Neural cell (in vitro differentiated cells): ENCODE data around the gene ACTN1. TPM values are rescaled to one million over a fixed set of nuclear protein-coding genes. Genes with fewer than 3 reads are reported as not detected.

Source experiments
- H2AFZ ChIP-seq: fragments of 200-600, 300-800 bp; sonication (generic), shearing (Covaris generic); 2 replicates; pipeline ENCODE4 v1.6.0; 2014; ENCODE audit warnings: low read depth, mild to moderate bottlenecking, antibody characterized with exemption, low read length, moderate library complexity
- H3F3A ChIP-seq: fragments of 200-600 bp; shearing (Covaris generic); 2 replicates; pipeline ENCODE4 v1.6.1; 2016; ENCODE audit warnings: mild to moderate bottlenecking, moderate library complexity, mixed read lengths, antibody characterized with exemption, low read length; ENCODE audit not compliant: insufficient read depth, poor library complexity, severe bottlenecking
- H3K27ac ChIP-seq: fragments of 200-600, 300-800 bp; sonication (generic), shearing (Covaris generic); 2 replicates; pipeline ENCODE4 v1.5.1; 2014; ENCODE audit warnings: mild to moderate bottlenecking, low read length, moderate library complexity
- H3K27me3 ChIP-seq: fragments of 300-800, 200-600 bp; sonication (generic), shearing (Covaris generic); 2 replicates; pipeline ENCODE4 v1.6.0; 2014; ENCODE audit warnings: mild to moderate bottlenecking, low read depth, low read length, moderate library complexity; ENCODE audit not compliant: insufficient read depth
- H3K36me3 ChIP-seq: fragments of 300-800, 200-600 bp; sonication (generic), shearing (Covaris generic); 2 replicates; pipeline ENCODE4 v1.5.1; 2014; ENCODE audit warnings: mild to moderate bottlenecking, antibody characterized with exemption, low read length, moderate library complexity; ENCODE audit not compliant: insufficient read depth
- H3K4me2 ChIP-seq: fragments of 300-800, 200-600 bp; sonication (generic), shearing (Covaris generic); 2 replicates; pipeline ENCODE4 v1.6.0; 2014; ENCODE audit warnings: mild to moderate bottlenecking, low read length
- H3K4me3 ChIP-seq: fragments of 300-800, 200-600 bp; sonication (generic), shearing (Covaris generic); 2 replicates; pipeline ENCODE4 v1.5.1; 2014; ENCODE audit warnings: mild to moderate bottlenecking, low read length, moderate library complexity
- H3K79me2 ChIP-seq: fragments of 200-600 bp; shearing (Covaris generic); replicated peaks from 2 replicates; pipeline ENCODE4 v1.6.0; 2014; ENCODE audit warnings: mild to moderate bottlenecking, low read length, moderate library complexity; ENCODE audit not compliant: insufficient read depth
- H3K9ac ChIP-seq: fragments of 300-800, 200-600 bp; sonication (generic), shearing (Covaris generic); 2 replicates; pipeline ENCODE4 v1.6.1; 2016; ENCODE audit warnings: mild to moderate bottlenecking, low read length, mixed read lengths
- H3K9me2 ChIP-seq: fragments of 200-600 bp; shearing (Covaris generic); 2 replicates; pipeline ENCODE4 v1.6.1; 2016; ENCODE audit warnings: mild to moderate bottlenecking, low read length, mixed read lengths; ENCODE audit not compliant: insufficient read depth
- H3K9me3 ChIP-seq: fragments of 200-600, 300-800 bp; sonication (generic), shearing (Covaris generic); 2 replicates; pipeline ENCODE4 v1.6.1; 2016; ENCODE audit warnings: mild to moderate bottlenecking, mixed run types, low read length, moderate library complexity, mixed read lengths
- H4K20me1 ChIP-seq: fragments of 200-600 bp; shearing (Covaris generic); 2 replicates; pipeline ENCODE4 v1.6.1; 2016; ENCODE audit warnings: mild to moderate bottlenecking, mixed run types; ENCODE audit not compliant: insufficient read depth
- CTCF ChIP-seq: fragments of 450-650 bp; IDR thresholded peaks from 2 replicates; pipeline ENCODE4 v1.5.1; 2014; ENCODE audit warnings: antibody characterized with exemption, mild to moderate bottlenecking, moderate library complexity; ENCODE audit not compliant: poor library complexity, severe bottlenecking
- EP300 ChIP-seq: fragments of 450-650 bp; conservative IDR thresholded peaks from 2 replicates; pipeline ENCODE4 v1.6.1; 2014; ENCODE audit warnings: antibody characterized with exemption, mild to moderate bottlenecking, moderate library complexity; ENCODE audit not compliant: poor library complexity, severe bottlenecking
- EZH2 ChIP-seq: fragments of 200-600, 300-800 bp; shearing (Covaris generic), sonication (generic); IDR thresholded peaks from 2 replicates; pipeline ENCODE4 v1.6.1; 2014; ENCODE audit warnings: antibody characterized with exemption, low read length, borderline replicate concordance, mild to moderate bottlenecking; ENCODE audit not compliant: insufficient read depth, poor library complexity, severe bottlenecking
- MXI1 ChIP-seq: fragments of 450-650 bp; conservative IDR thresholded peaks from 2 replicates; pipeline ENCODE4 v1.6.1; 2014; ENCODE audit warnings: antibody characterized with exemption, mild to moderate bottlenecking; ENCODE audit not compliant: poor library complexity, severe bottlenecking
- POLR2AphosphoS5 ChIP-seq: IDR thresholded peaks from 2 replicates; pipeline ENCODE4 v1.6.1; 2012
- RAD21 ChIP-seq: fragments of 450-650 bp; conservative IDR thresholded peaks from 2 replicates; pipeline ENCODE4 v1.6.1; 2014; ENCODE audit warnings: antibody characterized with exemption, mild to moderate bottlenecking, moderate library complexity
- SMC3 ChIP-seq: fragments of 450-650 bp; conservative IDR thresholded peaks from 2 replicates; pipeline ENCODE4 v1.6.1; 2014; ENCODE audit warnings: antibody characterized with exemption, mild to moderate bottlenecking, moderate library complexity; ENCODE audit not compliant: poor library complexity
- TAF1 ChIP-seq: IDR thresholded peaks from 2 replicates; pipeline ENCODE4 v1.6.1; 2012; ENCODE audit warnings: low read depth
- polyA plus RNA-seq: library from polyadenylated mRNA; depleted of rRNA; stranded (reverse); fragments of >200 nt; gene quantifications from 2 replicates; pipeline ENCODE4 v1.2.3, GENCODE V29; 2014
- TF ChIP-seq, protein P1 (sequence below): IDR thresholded peaks from 2 replicates; pipeline ENCODE4 v1.6.1; 2012; ENCODE audit warnings: borderline replicate concordance

The ACTN1 gene
- polyA plus RNA-seq, 1 donor from 2014 or later = 10.8 TPM

DNA sequence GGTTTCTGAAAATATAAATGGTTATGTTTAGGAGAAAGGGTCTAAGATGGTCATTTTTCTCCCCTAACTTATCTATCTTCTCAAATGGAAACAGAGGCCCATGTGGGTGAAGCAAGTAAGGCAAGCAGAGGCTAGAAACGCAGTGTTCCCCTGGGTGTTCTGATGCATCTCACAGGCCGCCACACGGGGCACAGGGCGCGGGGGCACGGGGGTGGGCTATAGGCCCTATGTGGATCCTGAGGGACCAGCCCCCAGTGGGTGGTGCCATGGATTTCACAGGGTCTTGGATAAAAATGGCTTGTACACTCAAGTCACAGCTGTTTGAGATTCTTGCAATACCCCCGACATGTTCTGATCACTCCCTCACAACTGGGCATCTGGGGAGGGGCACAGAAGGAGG, 17.7 kb downstream of the ACTN1 start:
- no peak overlapping the region for H3K4me2 ChIP-seq
- H3K27ac ChIP-seq = no peak overlapping the region
- no peaks in the 10 kb centered on the region for H3K36me3 ChIP-seq
- H3K9ac ChIP-seq = no peak overlapping the region
- no peaks in the 10 kb centered on the region for H3K9me3 ChIP-seq
- no peaks in the 10 kb centered on the region for H3K9me2 ChIP-seq
- H3K27me3 ChIP-seq = no peaks in the 10 kb centered on the region
- H2AFZ ChIP-seq = no peak overlapping the region
- TF ChIP-seq EZH2 (no peak), EP300 (no peak), CTCF (no peak), POLR2AphosphoS5 (no peak), TAF1 (no peak), MXI1 (no peak)
- TF ChIP-seq, protein P1, sequence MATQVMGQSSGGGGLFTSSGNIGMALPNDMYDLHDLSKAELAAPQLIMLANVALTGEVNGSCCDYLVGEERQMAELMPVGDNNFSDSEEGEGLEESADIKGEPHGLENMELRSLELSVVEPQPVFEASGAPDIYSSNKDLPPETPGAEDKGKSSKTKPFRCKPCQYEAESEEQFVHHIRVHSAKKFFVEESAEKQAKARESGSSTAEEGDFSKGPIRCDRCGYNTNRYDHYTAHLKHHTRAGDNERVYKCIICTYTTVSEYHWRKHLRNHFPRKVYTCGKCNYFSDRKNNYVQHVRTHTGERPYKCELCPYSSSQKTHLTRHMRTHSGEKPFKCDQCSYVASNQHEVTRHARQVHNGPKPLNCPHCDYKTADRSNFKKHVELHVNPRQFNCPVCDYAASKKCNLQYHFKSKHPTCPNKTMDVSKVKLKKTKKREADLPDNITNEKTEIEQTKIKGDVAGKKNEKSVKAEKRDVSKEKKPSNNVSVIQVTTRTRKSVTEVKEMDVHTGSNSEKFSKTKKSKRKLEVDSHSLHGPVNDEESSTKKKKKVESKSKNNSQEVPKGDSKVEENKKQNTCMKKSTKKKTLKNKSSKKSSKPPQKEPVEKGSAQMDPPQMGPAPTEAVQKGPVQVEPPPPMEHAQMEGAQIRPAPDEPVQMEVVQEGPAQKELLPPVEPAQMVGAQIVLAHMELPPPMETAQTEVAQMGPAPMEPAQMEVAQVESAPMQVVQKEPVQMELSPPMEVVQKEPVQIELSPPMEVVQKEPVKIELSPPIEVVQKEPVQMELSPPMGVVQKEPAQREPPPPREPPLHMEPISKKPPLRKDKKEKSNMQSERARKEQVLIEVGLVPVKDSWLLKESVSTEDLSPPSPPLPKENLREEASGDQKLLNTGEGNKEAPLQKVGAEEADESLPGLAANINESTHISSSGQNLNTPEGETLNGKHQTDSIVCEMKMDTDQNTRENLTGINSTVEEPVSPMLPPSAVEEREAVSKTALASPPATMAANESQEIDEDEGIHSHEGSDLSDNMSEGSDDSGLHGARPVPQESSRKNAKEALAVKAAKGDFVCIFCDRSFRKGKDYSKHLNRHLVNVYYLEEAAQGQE = no peak
- no peaks in the 10 kb centered on the region for H4K20me1 ChIP-seq
- no peak overlapping the region for H3K4me3 ChIP-seq
- no peaks in the 10 kb centered on the region for H3F3A ChIP-seq
- peaks cover 11% of the 10 kb centered on the region for H3K79me2 ChIP-seq

DNA sequence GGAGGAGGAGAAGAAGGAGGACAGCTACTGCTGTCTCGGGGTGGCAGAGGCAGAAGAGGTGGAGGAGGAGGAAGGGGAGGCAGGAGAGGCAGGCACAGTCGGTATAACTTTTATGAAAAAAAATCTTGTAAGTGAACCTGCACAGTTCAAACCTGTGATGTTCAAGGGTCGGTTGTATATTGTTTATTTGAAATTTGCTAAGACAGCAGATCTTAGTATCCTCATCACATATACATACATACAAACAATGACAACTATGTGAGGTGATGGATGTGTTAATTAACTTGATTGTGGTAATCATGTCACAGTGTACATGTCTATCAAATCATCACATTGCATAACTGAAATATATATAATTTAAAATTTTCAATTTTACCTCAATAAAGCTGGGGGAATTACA, 19.0 kb downstream of the ACTN1 start:
- H3F3A ChIP-seq = no peaks in the 10 kb centered on the region
- no peaks in the 10 kb centered on the region for H4K20me1 ChIP-seq
- peaks cover 8% of the 10 kb centered on the region for H3K79me2 ChIP-seq
- no peak overlapping the region for H3K27ac ChIP-seq
- no peaks in the 10 kb centered on the region for H3K9me3 ChIP-seq
- no peak overlapping the region for H3K4me3 ChIP-seq
- H3K9ac ChIP-seq = no peak overlapping the region
- H3K9me2 ChIP-seq = no peaks in the 10 kb centered on the region
- H2AFZ ChIP-seq = no peak overlapping the region
- no peak overlapping the region for H3K4me2 ChIP-seq
- H3K36me3 ChIP-seq = no peaks in the 10 kb centered on the region
- TF ChIP-seq EZH2 (no peak), SMC3 (no peak), MXI1 (no peak), EP300 (no peak), POLR2AphosphoS5 (no peak), TAF1 (no peak), CTCF (no peak), RAD21 (no peak)
- TF ChIP-seq, protein P1 = no peak
- H3K27me3 ChIP-seq = no peaks in the 10 kb centered on the region
